K562 (cell line): Measurements from ENCODE around the gene PSMA6. TPM values are rescaled to one million over a fixed set of nuclear protein-coding genes. Genes with fewer than 3 reads are reported as not detected.

Experiments
- ATAC-seq: fragments of 200-7000 bp; cut with Tn5 transposase; 3 replicates; pipeline ENCODE4 v1.9.1; 2020; ENCODE audit warnings: moderate library complexity
- BruUV-seq: library from RNA; stranded (reverse); fragments of 400-500 nt; replicated peaks from 2 replicates; lab custom pipeline; 2021; lab: Mats Ljungman, UMichigan
- CTCF ChIA-PET: fragments of 300-600 bp; formaldehyde crosslinking; extraction: SDS; loops from one replicate; lab custom pipeline; 2021; ENCODE audit warnings: low intra/inter-chr PET ratio; lab: Yijun Ruan, JAX
- POLR2A ChIA-PET: fragments of 300-600, 350-650 bp; sonication (Branson Sonifier 250); formaldehyde crosslinking; extraction: SDS; loops from one replicate; lab custom pipeline; 2021; ENCODE audit warnings: antibody characterized with exemption, inconsistent platforms; lab: Yijun Ruan, JAX
- DNase-seq, 4 experiments: peaks; one replicate each; pipeline versions ENCODE4 v3.0.0 to v3.0.0-alpha.2; 2011 to 2018; ENCODE audit warnings: low spot score in 3 of 4, mixed read lengths in 3 of 4; ENCODE audit errors: extremely low read depth in 1 of 4
- FAIRE-seq: peaks from 2 replicates; lab custom pipeline; 2011; peaks lifted over from hg19 to GRCh38; lab: Jason Lieb, UNC
- H2AFZ ChIP-seq: 2 replicates; pipeline ENCODE4 v1.6.0; 2011; ENCODE audit warnings: low read depth, low read length, control low read depth, inconsistent platforms
- H3K27ac ChIP-seq: fragments of 200-600 bp; 3 replicates; pipeline ENCODE4 v1.8.0; 2011; ENCODE audit warnings: low read depth, mild to moderate bottlenecking, control low read depth, inconsistent platforms, low read length, moderate library complexity, mixed read lengths; ENCODE audit errors: extremely low read depth
- H3K27me3 ChIP-seq, 2 experiments: fragments of 300-600 bp in 1 of 2; 2 replicates in 1 of 2; 3 replicates in 1 of 2; pipeline versions ENCODE4 v1.6.0 to v1.8.0; 2011; ENCODE audit warnings: inconsistent platforms in 2 of 2, low read length in 2 of 2, mild to moderate bottlenecking in 1 of 2, mixed read lengths in 1 of 2, moderate library complexity in 1 of 2; ENCODE audit not compliant: control insufficient read depth in 2 of 2, insufficient read depth in 2 of 2
- H3K36me3 ChIP-seq: fragments of 300-600 bp; 3 replicates; pipeline ENCODE4 v1.8.0; 2011; ENCODE audit warnings: mild to moderate bottlenecking, low read length, inconsistent platforms; ENCODE audit not compliant: control insufficient read depth, insufficient read depth
- H3K4me1 ChIP-seq, 2 experiments: fragments of 200-600 bp in 1 of 2; replicated peaks in 1 of 2; 2 replicates in 1 of 2; 3 replicates in 1 of 2; pipeline versions ENCODE4 v1.5.1 to v1.8.0; 2011; ENCODE audit warnings: inconsistent platforms in 2 of 2, low read length in 2 of 2, mild to moderate bottlenecking in 1 of 2, mixed read lengths in 1 of 2, moderate library complexity in 1 of 2; ENCODE audit not compliant: control insufficient read depth in 2 of 2, insufficient read depth in 2 of 2
- H3K4me2 ChIP-seq: 2 replicates; pipeline ENCODE4 v1.6.1; 2011; ENCODE audit warnings: low read length, control low read depth, inconsistent platforms, mixed read lengths; ENCODE audit not compliant: insufficient read depth
- H3K4me3 ChIP-seq: fragments of 200-600 bp; sonication (generic), shearing (Covaris generic); 2 replicates; pipeline ENCODE4 v1.5.1; 2016; ENCODE audit warnings: control low read depth, inconsistent platforms
- H3K79me2 ChIP-seq: fragments of 200-600 bp; 3 replicates; pipeline ENCODE4 v1.8.0; 2011; ENCODE audit warnings: low read length, inconsistent platforms; ENCODE audit not compliant: control insufficient read depth, insufficient read depth
- H3K9ac ChIP-seq, 2 experiments: 2 replicates each; pipeline versions ENCODE4 v1.6.0 to v1.6.1; 2011; ENCODE audit warnings: low read depth in 2 of 2, low read length in 2 of 2, control low read depth in 1 of 2, inconsistent platforms in 1 of 2, mild to moderate bottlenecking in 1 of 2, mixed read lengths in 1 of 2; ENCODE audit not compliant: insufficient read depth in 1 of 2
- H3K9me1 ChIP-seq: one replicate; pipeline ENCODE4 v1.6.0; 2011; ENCODE audit warnings: inconsistent platforms, mild to moderate bottlenecking, low read length, moderate library complexity; ENCODE audit not compliant: control insufficient read depth, insufficient read depth
- H3K9me3 ChIP-seq: replicated peaks from 2 replicates; pipeline ENCODE4 v1.5.1; 2011; ENCODE audit warnings: low read depth, low read length, inconsistent platforms; ENCODE audit not compliant: control insufficient read depth, insufficient read depth
- H4K20me1 ChIP-seq: replicated peaks from 2 replicates; pipeline ENCODE4 v1.6.1; 2011; ENCODE audit warnings: low read length, inconsistent platforms, mixed read lengths; ENCODE audit not compliant: control insufficient read depth, insufficient read depth
- SLC30A9 ChIP-seq: fragments of 250-450 bp; sonication (Bioruptor Pico); IDR thresholded peaks from 2 replicates; pipeline ENCODE4 v1.8.0; 2022; ENCODE audit warnings: mild to moderate bottlenecking, moderate library complexity
- SNAPC5 ChIP-seq: fragments of 250-450 bp; sonication (Bioruptor Pico); IDR thresholded peaks from 2 replicates; pipeline ENCODE4 v1.8.0; 2021; ENCODE audit warnings: moderate library complexity, mild to moderate bottlenecking, inconsistent platforms
- SOX6 ChIP-seq: fragments of 450-650 bp; IDR thresholded peaks from 2 replicates; pipeline ENCODE4 v1.6.1; 2014; ENCODE audit warnings: mild to moderate bottlenecking
- TEAD4 ChIP-seq, 2 experiments: sonication (generic) in 1 of 2; formaldehyde crosslinking in 1 of 2; IDR thresholded peaks; 2 replicates each; pipeline versions ENCODE4 v1.6.1 to v1.8.0; 2012 to 2022; ENCODE audit warnings: borderline replicate concordance in 1 of 2, inconsistent platforms in 1 of 2, low read length in 1 of 2, mild to moderate bottlenecking in 1 of 2, missing genetic modification reagents in 1 of 2
- ZNF143 ChIP-seq: sonication (generic); formaldehyde crosslinking; IDR thresholded peaks from 2 replicates; pipeline ENCODE4 v1.9.0; 2022; ENCODE audit warnings: mild to moderate bottlenecking, missing genetic modification reagents
- ZNF232 ChIP-seq: sonication (generic); formaldehyde crosslinking; IDR thresholded peaks from 2 replicates; pipeline ENCODE4 v1.8.0; 2022; ENCODE audit warnings: mild to moderate bottlenecking, missing genetic modification reagents
- ZNF347 ChIP-seq: fragments of 450-650 bp; formaldehyde crosslinking; IDR thresholded peaks from 2 replicates; pipeline ENCODE4 v1.4.0; 2020; ENCODE audit warnings: low read depth, mild to moderate bottlenecking, moderate library complexity
- ZNF766 ChIP-seq: fragments of 200-800 bp; sonication (Bioruptor generic); conservative IDR thresholded peaks from 2 replicates; pipeline ENCODE4 v1.6.1; 2016; ENCODE audit warnings: missing genetic modification characterization, missing compliant biosample characterization
- WGBS: fragments of 100-300 bp; shearing (Covaris generic); methylation state at CpG from one replicate; pipeline ENCODE4 v1.1.6; 2016; ENCODE audit warnings: low coverage, mixed read lengths; ENCODE audit not compliant: insufficient coverage; ENCODE audit errors: missing lambda C conversion rate; 5-methylcytosine and 5-hydroxymethylcytosine counted together
- in situ Hi-C: fragments of 300-500 bp; cut with MboI; formaldehyde crosslinking; loops from 4 replicates; pipeline ENCODE4 v1.15.0; 2018; ENCODE audit warnings: inconsistent platforms, mixed read lengths
- intact Hi-C: fragments of 100-400 bp; cut with micrococcal nuclease; formaldehyde crosslinking; loops from 2 replicates; pipeline ENCODE4 v1.14.2; 2022
- polyA plus RNA-seq, 8 experiments: library from polyadenylated mRNA; depleted of rRNA in 4 of 8; stranded (reverse) in 5 of 8; unstranded in 3 of 8; fragments of >200 nt; fragmentation: Nextera tagmentation in 2 of 8; fragmentation: Illumina TruSeq in 1 of 8; extraction: Ambion mirVana in 2 of 8; extraction: Trizol in 1 of 8; gene quantifications; 2 replicates each; pipeline versions ENCODE4 v1.2.1 to v1.2.3, GENCODE V29; 2011 to 2014; ENCODE audit warnings: inconsistent platforms in 1 of 8, missing spikeins in 1 of 8
- total RNA-seq, 7 experiments: library from RNA; depleted of rRNA in 6 of 7; stranded (reverse); fragments of >200 nt in 6 of 7; fragmentation: Illumina TruSeq in 2 of 7; extraction: Trizol in 2 of 7; gene quantifications; 2 replicates each; pipeline versions ENCODE4 v1.2.1 to v1.2.3, GENCODE V29; 2011 to 2021; ENCODE audit warnings: low replicate concordance in 1 of 7

Gene PSMA6
- total and polyA plus RNA-seq, 9 of the 15 experiments (the other 6 are each of a cell fraction or from before 2014, with no cell fraction given) = 210 to 952 (median 288) TPM

GRCh38 chr14:35245051-35245450 lies 47.1 kb upstream of the PSMA6 start (continued):
- TF ChIP-seq ZNF766 (CRISPR knock-in tag) (no peak), SLC30A9 (CRISPR knock-in tag) (no peak), SNAPC5 (CRISPR knock-in tag) (no peak), ZNF143 (no peak)

- ATAC-seq (no peak), DNase-seq (no peak), FAIRE-seq (no peak)
- POLR2A ChIA-PET = no interaction called here
- Histone ChIP-seq H3K27ac (no peak overlapping the region), H3K9ac (no peak overlapping the region), H3K4me3 (no peak overlapping the region), H3K36me3 (0 out of 3 replicates have a peak, but pooled peaks cover 2% of the 10 kb centered on the region), H3K4me2 (no peak overlapping the region), H2AFZ (no peak overlapping the region), H3K79me2 (no peaks in the 10 kb centered on the region), H3K27me3 (no peaks in the 10 kb centered on the region), H3K9me1 (no peaks in the 10 kb centered on the region), H3K4me1 (no peaks in the 10 kb centered on the region; a peak in 1 of 5 replicates), H4K20me1 (no peaks in the 10 kb centered on the region), H3K9me3 (no peaks in the 10 kb centered on the region)
- intact Hi-C loops (no loop called here), in situ Hi-C loops (no loop called here)
- no peak for TF ChIP-seq ZNF347
- no peak for TF ChIP-seq SNAPC5 (CRISPR knock-in tag)
- no peak for TF ChIP-seq SOX6
- no peak for TF ChIP-seq TEAD4 (IDR thresholded peaks at IDR 0.05; ENCODE audit: low read length)
- no peak for TF ChIP-seq TEAD4 (CRISPR knock-in tag; IDR thresholded peaks at IDR 0.05; ENCODE audit: borderline replicate concordance)
- no peak for TF ChIP-seq ZNF232 (CRISPR knock-in tag)
- WGBS = 48% methylated on average over 3 of the region's 4 CpGs
- no TSS peak for BruUV-seq
- CTCF ChIA-PET = no interaction called here
Observed at GRCh38 chr14:35247777-35248475, 44.3 kb upstream of the PSMA6 start.
